ENCODE results near the gene SORCS2. TPM values are rescaled to one million over a fixed set of nuclear protein-coding genes. Genes with fewer than 3 reads are reported as not detected.

Gene SORCS2
- total RNA-seq, 1 donor from 2014 or later: 13.4 TPM

GRCh38 chr4:7505116-7505900, 313.0 kb downstream of the SORCS2 start:
- TF ChIP-seq, protein P1, sequence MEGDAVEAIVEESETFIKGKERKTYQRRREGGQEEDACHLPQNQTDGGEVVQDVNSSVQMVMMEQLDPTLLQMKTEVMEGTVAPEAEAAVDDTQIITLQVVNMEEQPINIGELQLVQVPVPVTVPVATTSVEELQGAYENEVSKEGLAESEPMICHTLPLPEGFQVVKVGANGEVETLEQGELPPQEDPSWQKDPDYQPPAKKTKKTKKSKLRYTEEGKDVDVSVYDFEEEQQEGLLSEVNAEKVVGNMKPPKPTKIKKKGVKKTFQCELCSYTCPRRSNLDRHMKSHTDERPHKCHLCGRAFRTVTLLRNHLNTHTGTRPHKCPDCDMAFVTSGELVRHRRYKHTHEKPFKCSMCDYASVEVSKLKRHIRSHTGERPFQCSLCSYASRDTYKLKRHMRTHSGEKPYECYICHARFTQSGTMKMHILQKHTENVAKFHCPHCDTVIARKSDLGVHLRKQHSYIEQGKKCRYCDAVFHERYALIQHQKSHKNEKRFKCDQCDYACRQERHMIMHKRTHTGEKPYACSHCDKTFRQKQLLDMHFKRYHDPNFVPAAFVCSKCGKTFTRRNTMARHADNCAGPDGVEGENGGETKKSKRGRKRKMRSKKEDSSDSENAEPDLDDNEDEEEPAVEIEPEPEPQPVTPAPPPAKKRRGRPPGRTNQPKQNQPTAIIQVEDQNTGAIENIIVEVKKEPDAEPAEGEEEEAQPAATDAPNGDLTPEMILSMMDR (conservative IDR thresholded peaks at IDR 0.05): no peak
- Mint-ChIP-seq H3K9me3 (no peaks in the 10 kb centered on the region), H3K27me3 (no peaks in the 10 kb centered on the region), H3K36me3 (no peaks in the 10 kb centered on the region), H3K27ac (no peak overlapping the region), H3K4me1 (ENCODE audit: unreplicated experiment) (peaks cover 12% of the 10 kb centered on the region), H3K4me3 (no peak overlapping the region)
- no peak for DNase-seq (ENCODE audit: extremely low spot score, unreplicated experiment)

- H3K4me3 Mint-ChIP-seq: no peak overlapping the region
- TF ChIP-seq, protein P1 (conservative IDR thresholded peaks at IDR 0.05): no peak
- H3K27ac Mint-ChIP-seq: no peak overlapping the region
- H3K9me3 Mint-ChIP-seq: no peaks in the 10 kb centered on the region
- peaks cover 18% of the 10 kb centered on the region for H3K4me1 Mint-ChIP-seq (ENCODE audit: unreplicated experiment)
- H3K27me3 Mint-ChIP-seq: no peaks in the 10 kb centered on the region
- DNase-seq (ENCODE audit: extremely low spot score, unreplicated experiment): no peak
- no peaks in the 10 kb centered on the region for H3K36me3 Mint-ChIP-seq
Measured at GRCh38 chr4:7506119-7506518, 313.8 kb downstream of the SORCS2 start.

GRCh38 chr4:7506572-7506971, 314.2 kb downstream of the SORCS2 start:
- Mint-ChIP-seq H3K27ac (no peak overlapping the region), H3K36me3 (no peaks in the 10 kb centered on the region), H3K27me3 (no peaks in the 10 kb centered on the region), H3K4me3 (no peak overlapping the region), H3K4me1 (ENCODE audit: unreplicated experiment) (peaks cover 22% of the 10 kb centered on the region), H3K9me3 (no peaks in the 10 kb centered on the region)
- TF ChIP-seq, protein P1 (conservative IDR thresholded peaks at IDR 0.05): no peak
- DNase-seq (ENCODE audit: extremely low spot score, unreplicated experiment): no peak

DNA sequence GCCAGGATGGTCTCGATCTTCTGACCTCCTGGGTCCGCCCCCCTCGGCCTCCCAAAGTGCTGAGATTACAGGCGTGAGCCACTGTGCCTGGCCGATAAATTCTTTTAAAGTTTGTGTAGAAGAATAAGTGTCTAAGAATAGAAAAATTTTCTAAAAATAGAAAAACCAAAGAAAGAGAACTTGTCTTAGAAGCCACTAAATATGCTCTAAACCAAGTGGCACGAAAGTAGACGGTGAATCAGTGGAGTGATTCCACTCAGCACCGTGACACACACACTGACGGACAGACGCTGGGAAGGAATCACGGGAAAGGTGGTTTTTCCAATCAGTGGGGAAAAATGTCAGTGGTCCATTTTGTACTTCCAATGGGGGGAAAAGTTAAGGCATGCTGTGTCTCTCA, 315.0 kb downstream of the SORCS2 start:
- TF ChIP-seq, protein P1 (conservative IDR thresholded peaks at IDR 0.05): no peak
- H3K4me3 Mint-ChIP-seq: no peak overlapping the region
- no peaks in the 10 kb centered on the region for H3K9me3 Mint-ChIP-seq
- H3K4me1 Mint-ChIP-seq (ENCODE audit: unreplicated experiment): peaks cover 28% of the 10 kb centered on the region
- H3K27ac Mint-ChIP-seq: no peak overlapping the region
- DNase-seq (ENCODE audit: extremely low spot score, unreplicated experiment): no peak
- H3K27me3 Mint-ChIP-seq: no peaks in the 10 kb centered on the region
- H3K36me3 Mint-ChIP-seq: no peaks in the 10 kb centered on the region

GRCh38 chr4:7510066-7510465, 317.7 kb downstream of the SORCS2 start:
- DNase-seq (ENCODE audit: extremely low spot score, unreplicated experiment): no peak
- H3K27me3 Mint-ChIP-seq: no peaks in the 10 kb centered on the region
- H3K4me1 Mint-ChIP-seq (ENCODE audit: unreplicated experiment): peaks cover 38% of the 10 kb centered on the region
- TF ChIP-seq, protein P1 (conservative IDR thresholded peaks at IDR 0.05): no peak
- no peak overlapping the region for H3K27ac Mint-ChIP-seq
- no peaks in the 10 kb centered on the region for H3K36me3 Mint-ChIP-seq
- H3K9me3 Mint-ChIP-seq: no peaks in the 10 kb centered on the region
- no peak overlapping the region for H3K4me3 Mint-ChIP-seq
